Activated gamma-delta T cell treated with Interleukin-2 at 50 U/mL for 16 hours (primary cell): ENCODE measurements around the gene ACAP2.

Experiments used
- DNase-seq: peaks from one replicate; pipeline ENCODE4 v3.0.0-alpha.2; 2020

The ACAP2 gene

GRCh38 chr3:195258449-195259153, 184.2 kb downstream of the ACAP2 start:
- no peak for DNase-seq

- DNase-seq = no peak
Measured at GRCh38 chr3:195257454-195258448, 185.1 kb downstream of the ACAP2 start.

DNA sequence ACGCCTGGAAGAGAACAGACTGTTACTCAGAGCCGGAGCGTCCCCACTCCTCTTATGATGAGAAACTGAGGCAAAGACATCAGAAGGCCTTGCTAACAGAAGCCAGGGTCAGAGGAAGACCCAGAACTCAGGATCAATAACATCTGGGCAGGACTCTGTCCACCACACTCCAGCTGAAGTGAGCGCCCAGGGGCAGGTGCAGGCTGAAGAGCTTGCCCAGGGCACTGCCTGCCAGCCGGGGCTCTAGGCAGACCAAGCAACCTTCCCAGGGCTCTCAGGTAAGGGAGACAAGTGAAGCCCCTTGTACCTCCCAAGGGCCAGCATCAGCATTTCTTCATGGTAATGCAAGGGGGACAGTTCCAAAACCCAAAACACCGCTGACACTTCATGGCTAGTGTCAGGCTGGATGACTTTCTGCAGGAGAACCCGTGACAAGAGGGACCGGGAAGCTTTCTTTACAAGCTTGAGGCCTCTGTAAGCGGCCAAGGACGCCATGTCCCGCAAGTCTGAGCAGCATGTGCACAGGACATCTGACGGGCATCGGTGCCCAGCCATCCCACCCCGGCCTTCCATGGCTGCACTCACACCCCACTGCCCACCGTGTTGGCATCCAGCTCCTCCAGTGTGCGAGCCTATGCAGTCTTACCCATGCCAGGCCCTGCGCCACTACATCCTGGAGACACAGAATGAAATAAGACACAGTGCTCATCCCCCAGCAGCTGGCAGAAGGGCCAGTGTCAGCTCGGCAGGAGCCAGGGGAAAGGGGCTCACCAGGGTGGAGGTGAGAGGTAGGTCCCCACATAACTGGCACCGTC, 186.0 kb downstream of the ACAP2 start:
- no peak for DNase-seq

GRCh38 chr3:195255571-195256501, 187.0 kb downstream of the ACAP2 start:
- DNase-seq = no peak

- no peak for DNase-seq
Measured at GRCh38 chr3:195255176-195255500, 187.7 kb downstream of the ACAP2 start.

DNA sequence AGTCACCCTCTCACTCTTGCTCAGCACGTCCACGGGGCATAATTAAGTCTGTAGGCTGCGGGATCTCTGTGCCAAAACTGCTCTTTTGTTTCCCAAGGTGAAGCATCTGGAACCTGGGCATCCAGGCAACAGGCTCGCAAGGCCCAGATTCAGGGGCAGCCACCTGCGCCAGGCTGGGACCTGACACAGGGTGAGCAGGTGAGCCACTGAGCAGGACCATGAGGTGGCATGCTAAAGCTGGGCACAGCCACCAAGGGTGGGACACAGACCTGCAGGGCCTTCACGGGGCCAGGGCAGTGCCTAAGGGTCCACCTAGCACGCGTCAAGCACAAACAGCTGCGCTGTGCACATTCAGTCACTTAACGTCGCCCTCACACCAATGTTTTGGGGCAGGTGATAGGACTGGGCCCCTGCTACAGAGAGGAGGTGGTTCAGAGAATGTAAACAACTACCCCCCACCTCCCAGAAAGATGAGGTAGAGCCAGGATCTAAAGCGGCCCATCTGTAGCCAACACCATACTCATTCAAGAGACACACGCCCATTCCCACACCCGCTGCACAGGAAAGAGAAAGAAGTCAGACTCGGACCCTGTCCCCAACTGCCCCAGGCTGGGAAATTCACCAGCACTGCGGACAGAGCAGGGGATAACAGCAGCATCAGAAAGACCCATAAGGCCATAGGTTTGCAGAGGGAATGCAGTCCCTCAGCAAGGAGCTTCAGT, 188.2 kb downstream of the ACAP2 start:
- DNase-seq = no peak

- no peak for DNase-seq
Measured at GRCh38 chr3:195253923-195254432, 188.8 kb downstream of the ACAP2 start.

DNA sequence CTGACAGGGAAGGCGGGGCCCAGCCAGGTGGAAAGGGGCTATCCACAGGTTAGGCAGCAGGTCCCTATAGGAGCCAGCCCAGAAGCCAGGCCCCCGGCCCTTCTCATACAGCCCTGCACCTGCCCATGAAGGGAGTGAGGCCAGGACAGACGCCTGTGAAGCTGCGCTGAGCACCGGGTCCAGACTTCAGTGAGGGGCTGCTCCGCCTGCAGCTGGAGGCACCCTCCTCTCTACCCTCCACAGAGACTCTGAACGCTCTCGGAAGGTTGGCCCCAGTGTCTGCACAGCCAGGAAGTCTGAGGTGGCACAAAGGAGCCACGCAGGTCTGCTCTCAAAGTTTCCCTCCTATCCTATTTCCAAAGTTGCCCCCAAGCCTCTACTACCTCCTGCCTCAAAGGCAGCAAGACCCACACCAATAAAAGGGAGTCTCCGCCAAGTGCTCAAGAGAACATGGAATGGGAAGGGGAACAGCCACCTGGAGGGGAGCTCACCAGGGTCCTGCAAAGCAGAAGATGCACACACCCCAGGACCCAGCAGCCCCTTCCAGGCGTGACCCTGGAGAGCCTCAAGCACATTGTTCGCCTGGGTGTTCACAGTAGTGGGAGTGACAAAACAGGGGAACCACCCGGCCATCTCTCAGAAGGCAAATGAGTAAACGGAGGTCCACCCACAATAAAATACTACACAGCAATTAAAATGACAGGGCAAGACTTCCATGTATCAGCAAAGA, 191.3 kb downstream of the ACAP2 start:
- DNase-seq = no peak

GRCh38 chr3:195250473-195251251, 192.2 kb downstream of the ACAP2 start:
- DNase-seq = no peak

DNA sequence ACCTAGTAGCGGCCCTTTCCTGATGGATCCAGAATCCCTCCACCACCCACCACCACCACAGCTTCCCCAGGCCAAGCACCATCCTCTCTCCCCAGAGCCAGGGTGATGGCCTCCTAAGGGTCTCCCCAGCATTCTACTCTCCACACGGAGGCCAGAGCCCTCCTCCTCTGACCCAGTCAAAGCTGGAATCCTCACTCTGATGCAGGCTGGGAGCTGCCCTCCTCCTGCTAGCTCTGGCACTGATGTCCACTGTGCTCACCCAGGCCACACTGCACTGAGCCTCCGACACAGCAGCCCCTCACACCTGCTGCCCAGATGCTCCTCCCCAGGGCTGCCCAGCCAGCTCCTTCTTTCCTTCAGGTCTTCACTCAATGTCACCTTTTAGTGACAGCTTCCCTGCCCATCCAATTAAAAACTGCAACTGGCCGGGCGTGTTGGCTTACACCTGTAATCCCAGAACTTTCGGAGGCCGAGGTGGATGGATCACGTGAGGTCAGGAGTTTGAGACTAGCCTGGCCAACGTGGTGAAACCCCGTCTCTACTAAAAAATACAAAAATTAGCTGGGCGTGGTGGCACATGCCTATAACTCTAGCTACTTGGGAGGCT, 192.9 kb downstream of the ACAP2 start:
- DNase-seq = no peak

- no peak for DNase-seq
Measured at GRCh38 chr3:195249057-195249770, 193.6 kb downstream of the ACAP2 start.

DNA sequence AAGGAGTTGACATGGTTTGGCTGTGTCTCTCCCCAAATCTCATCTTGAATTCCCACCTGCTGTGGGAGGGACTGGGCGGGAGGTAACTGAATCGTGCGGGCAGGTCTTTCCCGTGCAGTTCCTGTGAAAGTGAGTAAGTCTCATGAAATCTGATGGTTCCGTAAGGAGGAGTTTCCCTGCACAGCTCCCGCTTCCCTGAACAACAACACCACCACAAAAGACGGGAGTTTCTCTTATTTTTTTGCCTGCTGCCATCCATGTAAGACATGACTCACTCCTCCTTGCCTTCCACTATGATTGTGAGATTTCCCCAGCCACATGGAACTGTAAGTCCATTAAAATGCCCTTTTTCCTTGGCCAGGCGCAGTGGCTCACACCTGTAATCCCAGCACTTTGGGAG, 194.5 kb downstream of the ACAP2 start:
- DNase-seq = no peak

- no peak for DNase-seq
Measured at GRCh38 chr3:195247863-195248189, 195.0 kb downstream of the ACAP2 start.

- DNase-seq = no peak
Measured at GRCh38 chr3:195247086-195247862, 195.5 kb downstream of the ACAP2 start.

- no peak for DNase-seq
Measured at GRCh38 chr3:195246581-195246995, 196.2 kb downstream of the ACAP2 start.

DNA sequence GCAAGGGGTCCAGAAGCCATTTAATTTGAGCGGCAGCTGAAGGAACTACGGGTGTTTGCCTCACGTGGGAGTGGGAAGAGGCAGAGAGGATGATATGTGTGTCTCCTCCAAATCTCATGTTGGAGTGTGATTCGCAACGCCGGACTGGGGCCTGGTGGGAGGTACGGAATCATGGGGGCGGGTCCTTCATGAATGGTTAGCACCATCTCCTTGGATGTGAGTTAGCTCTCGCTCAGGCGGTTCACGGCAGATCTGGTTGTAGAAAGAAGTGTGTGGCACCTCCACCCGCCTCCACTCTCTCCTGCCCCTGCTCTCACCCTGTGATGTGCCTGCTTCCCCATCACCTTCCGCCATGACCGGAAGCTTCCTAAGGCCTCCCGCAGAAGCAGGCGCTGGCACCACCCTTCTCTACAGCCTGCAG, 197.3 kb downstream of the ACAP2 start:
- DNase-seq = no peak

GRCh38 chr3:195241592-195242355, 201.0 kb downstream of the ACAP2 start:
- no peak for DNase-seq
